ENCODE data around the gene TBC1D1. TPM values are rescaled to one million over a fixed set of nuclear protein-coding genes. Genes with fewer than 3 reads are reported as not detected.

The TBC1D1 gene
- total RNA-seq, 4 donors from 2014 or later, result 15.9 to 24.0 (median 20.0) TPM

DNA sequence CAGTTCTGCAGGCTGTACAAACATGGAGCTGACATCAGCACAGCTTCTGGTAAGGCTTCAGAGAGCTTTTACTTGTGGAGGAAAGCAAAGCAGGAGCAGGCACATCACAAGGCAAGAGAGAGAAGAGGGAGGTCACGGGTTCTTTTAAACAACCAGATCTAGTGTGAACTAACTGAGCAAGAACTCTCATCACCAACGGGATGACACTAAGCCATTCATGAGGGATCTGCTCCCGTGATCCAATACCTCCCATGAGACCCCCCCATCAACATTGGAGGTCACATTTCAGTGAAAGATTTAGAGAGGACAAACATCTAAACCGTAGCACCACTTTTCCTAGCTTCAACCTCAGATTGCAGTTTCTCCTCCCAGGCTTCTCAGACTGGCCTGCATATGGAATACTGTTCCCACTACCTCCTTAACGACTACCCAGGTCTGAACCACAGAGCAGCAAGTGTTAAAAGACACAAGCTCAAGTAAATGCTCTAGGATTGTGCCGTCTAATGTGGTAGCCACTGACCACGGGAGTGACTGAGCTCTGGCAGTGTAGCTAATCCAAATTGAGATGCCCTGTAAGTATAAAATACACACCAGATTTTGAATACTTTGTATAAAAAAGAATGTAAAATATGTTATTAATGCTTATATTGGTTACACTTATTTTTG, 262.0 kb downstream of the TBC1D1 start:
- TF ChIP-seq, protein P1, sequence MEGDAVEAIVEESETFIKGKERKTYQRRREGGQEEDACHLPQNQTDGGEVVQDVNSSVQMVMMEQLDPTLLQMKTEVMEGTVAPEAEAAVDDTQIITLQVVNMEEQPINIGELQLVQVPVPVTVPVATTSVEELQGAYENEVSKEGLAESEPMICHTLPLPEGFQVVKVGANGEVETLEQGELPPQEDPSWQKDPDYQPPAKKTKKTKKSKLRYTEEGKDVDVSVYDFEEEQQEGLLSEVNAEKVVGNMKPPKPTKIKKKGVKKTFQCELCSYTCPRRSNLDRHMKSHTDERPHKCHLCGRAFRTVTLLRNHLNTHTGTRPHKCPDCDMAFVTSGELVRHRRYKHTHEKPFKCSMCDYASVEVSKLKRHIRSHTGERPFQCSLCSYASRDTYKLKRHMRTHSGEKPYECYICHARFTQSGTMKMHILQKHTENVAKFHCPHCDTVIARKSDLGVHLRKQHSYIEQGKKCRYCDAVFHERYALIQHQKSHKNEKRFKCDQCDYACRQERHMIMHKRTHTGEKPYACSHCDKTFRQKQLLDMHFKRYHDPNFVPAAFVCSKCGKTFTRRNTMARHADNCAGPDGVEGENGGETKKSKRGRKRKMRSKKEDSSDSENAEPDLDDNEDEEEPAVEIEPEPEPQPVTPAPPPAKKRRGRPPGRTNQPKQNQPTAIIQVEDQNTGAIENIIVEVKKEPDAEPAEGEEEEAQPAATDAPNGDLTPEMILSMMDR (IDR thresholded peaks at IDR 0.05), result no peak
- TF ChIP-seq POLR2A (IDR thresholded peaks at IDR 0.05), result no peak
- no peak for DNase-seq (ENCODE audit: low spot score in 2 of 2)
- no peak overlapping the region for H3K4me3 ChIP-seq (ENCODE audit: low read depth, poor library complexity, severe bottlenecking)
- intact Hi-C loops (cut with DNase I; ENCODE audit: low total_unique reads), result no loop called here
- 85 to 86% methylated on average over 7 of the region's 7 CpGs for WGBS, 2 donors

DNA sequence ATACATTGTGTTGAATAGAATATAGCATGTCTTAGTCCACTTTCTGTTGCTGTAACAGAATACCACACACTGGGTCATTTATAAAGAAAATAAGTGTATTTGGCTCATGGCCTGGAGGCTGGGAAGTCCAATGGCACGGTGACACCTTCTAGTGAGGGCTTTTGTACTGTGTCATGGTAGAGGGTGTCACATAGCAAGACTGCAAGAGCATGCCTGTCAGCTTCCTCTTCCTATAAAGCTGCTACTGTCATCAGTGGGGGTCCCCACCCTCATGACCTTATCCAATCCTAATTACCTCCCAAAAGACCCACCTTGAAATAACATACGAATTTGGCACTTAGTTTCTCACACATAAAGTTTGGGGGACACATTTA, 262.5 kb downstream of the TBC1D1 start:
- DNase-seq (ENCODE audit: low spot score in 2 of 2), result no peak
- intact Hi-C loops (cut with DNase I; ENCODE audit: low total_unique reads), result no loop called here
- no peak overlapping the region for H3K4me3 ChIP-seq (ENCODE audit: low read depth, poor library complexity, severe bottlenecking)
- WGBS, 2 donors, result 74 to 83% methylated on average over 2 of the region's 2 CpGs
- TF ChIP-seq, protein P1 (IDR thresholded peaks at IDR 0.05), result no peak
- no peak for TF ChIP-seq POLR2A (IDR thresholded peaks at IDR 0.05)

DNA sequence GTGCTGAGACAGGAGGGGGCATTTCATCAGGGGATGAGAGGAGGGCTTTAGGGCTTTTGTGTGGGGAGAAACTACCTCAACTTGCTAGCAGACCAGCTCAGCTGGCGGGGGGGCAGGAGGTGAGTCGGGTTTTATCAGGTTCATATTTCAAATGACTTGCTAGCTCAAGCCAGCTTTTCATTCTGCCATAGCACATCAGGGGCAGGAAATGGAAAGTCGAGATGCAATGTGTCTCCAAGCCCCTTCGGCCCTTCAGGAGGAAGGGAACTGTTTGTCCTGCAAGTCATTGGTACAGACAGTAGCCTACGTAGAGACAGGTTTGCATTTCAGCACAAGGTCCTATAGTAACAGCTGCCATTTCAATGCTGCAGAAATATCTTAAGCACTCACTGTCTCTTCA, 263.4 kb downstream of the TBC1D1 start:
- 40 to 41% methylated on average over 5 of the region's 5 CpGs for WGBS, 2 donors
- intact Hi-C loops (cut with DNase I; ENCODE audit: low total_unique reads), result no loop called here
- no peak for DNase-seq (ENCODE audit: low spot score in 2 of 2)
- H3K4me3 ChIP-seq (ENCODE audit: low read depth, poor library complexity, severe bottlenecking), result no peak overlapping the region
- no peak for TF ChIP-seq POLR2A (IDR thresholded peaks at IDR 0.05)
- TF ChIP-seq, protein P1 (IDR thresholded peaks at IDR 0.05), result no peak

DNA sequence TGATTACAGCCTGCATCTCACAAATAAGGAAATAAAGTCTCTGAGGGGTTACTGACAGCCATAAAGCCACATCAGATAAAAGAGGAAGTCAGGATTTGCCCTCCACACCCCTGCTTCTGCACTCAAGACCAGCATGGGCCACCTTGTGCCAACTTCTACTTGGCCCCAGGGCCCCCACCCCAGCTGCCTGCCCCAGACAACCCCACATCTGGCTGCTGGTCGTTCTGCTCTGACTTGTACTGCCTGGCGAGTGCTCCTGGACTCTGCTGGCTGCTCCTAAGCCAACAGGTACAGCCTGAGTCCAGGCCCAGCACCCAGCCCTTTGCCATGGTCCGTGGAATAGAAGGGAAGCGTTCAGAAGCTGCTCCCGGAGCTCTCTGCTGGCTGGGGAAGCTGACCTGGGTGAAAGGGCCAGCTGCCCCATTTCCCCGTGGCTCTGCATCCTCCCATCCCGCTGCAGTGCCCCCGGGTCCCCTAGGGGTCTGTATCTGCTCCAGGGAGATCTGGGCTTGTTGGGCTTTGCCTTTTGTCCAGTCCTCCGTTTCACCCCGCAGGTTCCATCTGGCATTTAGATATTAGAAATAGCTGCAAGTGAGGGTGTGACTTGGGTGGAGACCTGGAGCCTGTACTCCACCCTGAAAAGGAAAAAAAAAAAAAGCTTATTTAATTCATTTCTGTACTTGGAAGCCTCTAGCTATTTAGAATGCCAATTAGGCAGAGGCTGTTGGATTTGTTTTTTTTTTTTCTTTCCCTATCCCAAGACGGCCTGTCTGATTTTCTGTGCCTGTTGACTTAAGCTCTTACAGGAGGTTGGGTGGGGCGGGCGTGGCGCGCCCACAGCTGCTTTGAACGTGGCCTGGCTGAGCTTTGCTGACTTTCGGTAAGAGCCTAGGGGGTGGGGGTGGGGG, 264.1 kb downstream of the TBC1D1 start:
- no peak overlapping the region for H3K4me3 ChIP-seq (ENCODE audit: low read depth, poor library complexity, severe bottlenecking)
- peak in 1 of 2 donors; percentile 67 for DNase-seq (ENCODE audit: low spot score in 2 of 2)
- WGBS, 2 donors, result 19 to 22% methylated on average over 17 of the region's 17 CpGs
- intact Hi-C loops (cut with DNase I; ENCODE audit: low total_unique reads), result no loop called here
- TF ChIP-seq POLR2A (IDR thresholded peaks at IDR 0.05), result no peak
- TF ChIP-seq, protein P1 (IDR thresholded peaks at IDR 0.05), result no peak

DNA sequence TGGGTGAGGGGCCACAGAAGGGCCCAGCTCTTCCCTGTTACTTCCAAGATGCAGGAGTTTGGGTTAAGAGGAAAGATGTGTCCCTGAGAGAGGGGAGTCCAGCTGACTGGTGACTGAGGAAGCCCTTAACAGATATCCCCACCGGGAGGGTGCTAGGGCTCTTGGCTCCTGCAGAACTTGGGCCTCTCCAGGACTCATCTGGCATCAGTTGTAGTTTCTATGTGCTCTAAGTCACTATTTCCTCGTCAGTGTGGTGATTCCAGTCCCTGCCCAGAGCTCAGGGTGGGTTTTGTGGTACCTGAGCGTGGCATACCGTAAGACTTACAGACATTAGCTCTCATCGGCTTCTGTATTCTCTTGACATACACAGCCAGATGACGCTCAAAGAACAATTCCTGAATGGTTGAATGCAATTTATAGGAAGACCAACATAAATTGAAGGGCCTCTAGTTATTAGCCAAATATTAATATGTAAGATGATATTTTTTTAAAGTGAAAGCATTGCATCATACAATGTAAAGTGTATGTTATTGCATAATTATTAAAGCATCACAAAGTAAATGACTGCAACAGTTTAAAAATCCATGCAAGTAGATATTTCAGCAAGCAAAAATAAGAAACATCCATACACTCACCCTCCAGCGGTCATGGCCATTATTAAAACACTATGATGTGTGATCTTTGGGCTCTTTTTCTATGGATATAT, 264.9 kb downstream of the TBC1D1 start:
- no peak for DNase-seq (ENCODE audit: low spot score in 2 of 2)
- intact Hi-C loops (cut with DNase I; ENCODE audit: low total_unique reads), result no loop called here
- 42 to 44% methylated on average over 7 of the region's 7 CpGs for WGBS, 2 donors
- TF ChIP-seq, protein P1 (IDR thresholded peaks at IDR 0.05), result no peak
- no peak for TF ChIP-seq POLR2A (IDR thresholded peaks at IDR 0.05)
- H3K4me3 ChIP-seq (ENCODE audit: low read depth, poor library complexity, severe bottlenecking), result no peak overlapping the region
